Raji (cell line): ENCODE measurements around the gene PDE9A.

Experiments
- POLR2A ChIP-seq: IDR thresholded peaks from 2 replicates; pipeline ENCODE4 v1.6.1; 2011; ENCODE audit warnings: low read depth, low read length, control low read depth; ENCODE audit not compliant: insufficient read depth

The PDE9A gene

GRCh38 chr21:42748620-42749176 lies 95.3 kb downstream of the PDE9A start:
- TF ChIP-seq POLR2A: no peak

GRCh38 chr21:42750737-42751530 lies 97.5 kb downstream of the PDE9A start:
- TF ChIP-seq POLR2A: no peak

GRCh38 chr21:42751866-42752265 lies 98.4 kb downstream of the PDE9A start:
- no peak for TF ChIP-seq POLR2A

GRCh38 chr21:42753804-42754203 lies 100.4 kb downstream of the PDE9A start:
- TF ChIP-seq POLR2A: no peak

- no peak for TF ChIP-seq POLR2A
Observed at GRCh38 chr21:42754270-42754933, 101.0 kb downstream of the PDE9A start.

- no peak for TF ChIP-seq POLR2A
Observed at GRCh38 chr21:42755031-42755665, 101.7 kb downstream of the PDE9A start.

GRCh38 chr21:42755766-42756579 lies 102.6 kb downstream of the PDE9A start:
- TF ChIP-seq POLR2A: no peak

GRCh38 chr21:42756580-42757250 lies 103.3 kb downstream of the PDE9A start:
- TF ChIP-seq POLR2A: no peak

GRCh38 chr21:42757422-42757821 lies 104.0 kb downstream of the PDE9A start:
- TF ChIP-seq POLR2A: no peak

GRCh38 chr21:42757826-42758655 lies 104.6 kb downstream of the PDE9A start:
- no peak for TF ChIP-seq POLR2A

GRCh38 chr21:42758721-42759593 lies 105.5 kb downstream of the PDE9A start:
- TF ChIP-seq POLR2A: no peak

- no peak for TF ChIP-seq POLR2A
Observed at GRCh38 chr21:42759594-42759927, 106.1 kb downstream of the PDE9A start.
